B cell (primary cell): ENCODE results near the gene DENND1A. TPM values are rescaled to one million over a fixed set of nuclear protein-coding genes. Genes with fewer than 3 reads are reported as not detected.

Source experiments
- ATAC-seq: fragments of 200-7000 bp; cut with Tn5 transposase; one replicate; pipeline ENCODE4 v1.10.0; 2021; ENCODE audit warnings: low read depth, mild to moderate bottlenecking, moderate number of reproducible peaks, moderate library complexity
- CTCF ChIA-PET: fragments of 350-600 bp; sonication (Branson Sonifier 250); formaldehyde crosslinking; loops from one replicate; lab custom pipeline; 2021; ENCODE audit warnings: antibody characterized with exemption, inconsistent platforms; lab: Charles Lee
- POLR2A ChIA-PET: fragments of 350-600 bp; sonication (Branson Sonifier 250); formaldehyde crosslinking; loops from one replicate; lab custom pipeline; 2021; ENCODE audit warnings: antibody characterized with exemption; lab: Charles Lee
- DNase-seq: peaks from one replicate; pipeline ENCODE4 v3.0.0; 2013
- H2AFZ ChIP-seq: 2 replicates; pipeline ENCODE4 v1.6.1; 2012; ENCODE audit warnings: mild to moderate bottlenecking, low read depth, low read length; ENCODE audit not compliant: insufficient read depth, poor library complexity, severe bottlenecking
- H3K27ac ChIP-seq, 2 donors: 1 replicate in 1 of 2; 2 replicates in 1 of 2; pipeline ENCODE4 v1.5.1; 2012 to 2013; ENCODE audit warnings: low read length in 2 of 2, mild to moderate bottlenecking in 2 of 2, moderate library complexity in 1 of 2
- H3K27me3 ChIP-seq, 4 experiments: fragments of 200-600 bp in 1 of 4; sonication (generic) in 1 of 4; replicated peaks in 1 of 4; 1 replicate in 2 of 4; 2 replicates in 2 of 4; pipeline versions ENCODE4 v1.6.1 to v1.7.0; 2013 to 2016; ENCODE audit warnings: low read length in 3 of 4, mild to moderate bottlenecking in 2 of 4, mixed read lengths in 1 of 4, moderate library complexity in 1 of 4; ENCODE audit not compliant: insufficient read depth in 4 of 4, control insufficient read depth in 3 of 4; ENCODE audit errors: control extremely low read depth in 1 of 4
- H3K36me3 ChIP-seq, 2 experiments: replicated peaks in 1 of 2; 1 replicate in 1 of 2; 2 replicates in 1 of 2; pipeline versions ENCODE4 v1.6.1 to v1.7.1; 2013; ENCODE audit warnings: low read length in 1 of 2; ENCODE audit not compliant: insufficient read depth in 2 of 2, control insufficient read depth in 1 of 2; ENCODE audit errors: control extremely low read depth in 1 of 2, extremely low read depth in 1 of 2
- H3K4me1 ChIP-seq, 2 donors: fragments of 200-600 bp in 1 of 2; sonication (generic) in 1 of 2; 1 replicate in 1 of 2; 2 replicates in 1 of 2; pipeline versions ENCODE4 v1.5.1 to v1.6.1; 2013 to 2017; ENCODE audit warnings: low read length in 2 of 2; ENCODE audit not compliant: control insufficient read depth in 2 of 2, insufficient read depth in 2 of 2
- H3K4me2 ChIP-seq: replicated peaks from 2 replicates; pipeline ENCODE3; 2012; ENCODE audit warnings: mild to moderate bottlenecking, low read depth, low read length; ENCODE audit not compliant: poor library complexity, severe bottlenecking
- H3K4me3 ChIP-seq, 5 experiments: fragments of 200-600 bp in 1 of 5; sonication (generic) in 1 of 5; 1 replicate in 3 of 5; 2 replicates in 2 of 5; pipeline versions ENCODE4 v1.5.1 to v1.7.0; 2011 to 2016; ENCODE audit warnings: low read length in 4 of 5, mild to moderate bottlenecking in 4 of 5, low read depth in 2 of 5, control low read depth in 1 of 5, moderate library complexity in 1 of 5; ENCODE audit not compliant: insufficient read depth in 1 of 5; ENCODE audit errors: control extremely low read depth in 1 of 5, extremely low read depth in 1 of 5
- H3K79me2 ChIP-seq: fragments of 200-600 bp; sonication (generic); one replicate; pipeline ENCODE4 v1.6.0; 2016; ENCODE audit warnings: low read length; ENCODE audit not compliant: control insufficient read depth, insufficient read depth
- H3K9ac ChIP-seq: fragments of 200-600 bp; sonication (generic); 2 replicates; pipeline ENCODE4 v1.6.1; 2017; ENCODE audit warnings: mild to moderate bottlenecking, low read length, moderate library complexity
- H3K9me3 ChIP-seq, 3 donors: one replicate each; pipeline versions ENCODE4 v1.6.1 to v1.7.1; 2013; ENCODE audit warnings: low read length in 2 of 3; ENCODE audit not compliant: control insufficient read depth in 2 of 3, insufficient read depth in 1 of 3; ENCODE audit errors: control extremely low read depth in 1 of 3
- H4K20me1 ChIP-seq: 2 replicates; pipeline ENCODE4 v1.6.0; 2012; ENCODE audit warnings: mild to moderate bottlenecking, low read length; ENCODE audit not compliant: insufficient read depth, control insufficient read depth, poor library complexity, severe bottlenecking
- H3K27ac Mint-ChIP-seq: one replicate; pipeline ENCODE4 v1.8.0; 2021; ENCODE audit warnings: mixed read lengths
- H3K27me3 Mint-ChIP-seq: one replicate; pipeline ENCODE4 v1.8.0; 2021; ENCODE audit warnings: mixed read lengths
- H3K4me1 Mint-ChIP-seq: one replicate; pipeline ENCODE4 v1.8.0; 2021; ENCODE audit warnings: mixed read lengths
- H3K4me3 Mint-ChIP-seq: one replicate; pipeline ENCODE4 v1.8.0; 2021; ENCODE audit warnings: mixed read lengths
- H3K9me3 Mint-ChIP-seq: one replicate; pipeline ENCODE4 v1.8.0; 2022; ENCODE audit warnings: mixed read lengths; ENCODE audit not compliant: insufficient read depth
- EZH2 ChIP-seq: IDR thresholded peaks from 2 replicates; pipeline ENCODE4 v1.6.1; 2012; ENCODE audit warnings: borderline replicate concordance, low read depth, mild to moderate bottlenecking, moderate library complexity, low read length; ENCODE audit not compliant: insufficient read depth, poor library complexity, severe bottlenecking
- WGBS: methylation state at CpG from one replicate; pipeline ENCODE4 v1.1.5; 2013; ENCODE audit warnings: missing lambda C conversion rate; ENCODE audit not compliant: insufficient coverage; 5-methylcytosine and 5-hydroxymethylcytosine counted together
- intact Hi-C: fragments of 100-400 bp; cut with micrococcal nuclease; formaldehyde crosslinking; loops from one replicate; pipeline ENCODE4 v1.10.0; 2022
- polyA plus RNA-seq: library from polyadenylated mRNA; depleted of rRNA; stranded (reverse); fragments of >200 nt; gene quantifications from 2 replicates; pipeline ENCODE4 v1.2.3, GENCODE V29; 2012
- total RNA-seq, 2 donors: library from RNA; stranded (reverse); fragments of 120-200 nt in 1 of 2; gene quantifications; 1 replicate in 1 of 2; 2 replicates in 1 of 2; pipeline versions ENCODE4 v1.2.3 to v1.2.4, GENCODE V29; 2013 to 2022
- TF ChIP-seq, protein P1 (sequence below): fragments of 200-600 bp; IDR thresholded peaks from one replicate; pipeline ENCODE4 v1.8.0; 2022; ENCODE audit warnings: antibody characterized with exemption, mild to moderate bottlenecking

Gene DENND1A
- total and polyA plus RNA-seq, 2 donors (not counting 1 experiment from before 2014, with no cell fraction given), result 10.8 to 26.0 TPM

DNA sequence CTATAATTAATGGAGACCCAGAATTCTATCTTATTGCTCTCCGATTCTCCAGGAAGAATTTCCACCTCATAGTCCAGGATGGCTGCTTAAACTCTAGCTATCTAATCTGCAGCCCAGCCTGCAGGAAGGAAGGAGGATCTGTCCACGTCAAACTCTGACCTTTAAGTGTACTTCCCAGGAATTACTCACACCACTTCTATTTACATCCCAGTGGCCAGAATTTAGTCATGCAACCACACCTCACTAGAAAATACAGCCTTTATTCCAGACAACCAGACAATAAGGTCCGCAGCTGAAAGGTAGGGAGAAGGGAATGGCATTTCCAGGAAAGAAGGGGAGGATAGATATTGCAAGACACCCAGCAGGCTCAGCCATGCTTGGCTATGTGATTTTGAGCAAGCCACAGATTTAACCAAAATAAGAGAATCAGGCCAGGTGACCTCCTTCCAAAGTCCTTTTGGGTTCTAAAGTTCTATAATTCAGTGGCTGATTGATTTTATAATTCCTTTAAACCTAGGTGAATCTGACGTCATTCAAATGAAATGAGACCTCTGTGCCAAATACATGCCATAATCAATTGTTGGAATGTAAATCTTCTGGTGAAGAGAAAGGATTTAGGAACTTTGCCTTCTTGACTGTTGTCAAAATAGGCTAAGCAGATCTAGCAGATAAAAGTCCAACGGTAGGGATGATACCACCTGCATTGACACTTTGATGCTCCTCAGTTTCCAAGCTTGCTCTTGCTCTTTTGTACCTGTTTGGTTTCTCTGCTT lies 3.7 kb upstream of the DENND1A start:
- no peak for DNase-seq
- no peak overlapping the region for H3K4me3 ChIP-seq
- WGBS, result 63% methylated on average over 3 of the region's 5 CpGs
- H3K4me3 Mint-ChIP-seq, result no peak overlapping the region
- no peak overlapping the region for H3K27ac ChIP-seq
- no peaks in the 10 kb centered on the region for H4K20me1 ChIP-seq
- no peaks in the 10 kb centered on the region for H3K36me3 ChIP-seq
- peaks cover 11 to 13% of the 10 kb centered on the region in 2 donors for H3K4me1 ChIP-seq
- no peak overlapping the region for H3K9ac ChIP-seq
- ChIA-PET CTCF (interaction anchor here (0.5 kb wide), 1 partner anchor 505 kb away, joined by 3 read pairs; no protein-coding TSS in a partner anchor), POLR2A (no interaction called here)
- intact Hi-C loops, result loop anchor here (5.0 kb wide), 1 partner anchor 64 kb away; no protein-coding TSS in a partner anchor
- no peak for TF ChIP-seq EZH2
- TF ChIP-seq, protein P1, sequence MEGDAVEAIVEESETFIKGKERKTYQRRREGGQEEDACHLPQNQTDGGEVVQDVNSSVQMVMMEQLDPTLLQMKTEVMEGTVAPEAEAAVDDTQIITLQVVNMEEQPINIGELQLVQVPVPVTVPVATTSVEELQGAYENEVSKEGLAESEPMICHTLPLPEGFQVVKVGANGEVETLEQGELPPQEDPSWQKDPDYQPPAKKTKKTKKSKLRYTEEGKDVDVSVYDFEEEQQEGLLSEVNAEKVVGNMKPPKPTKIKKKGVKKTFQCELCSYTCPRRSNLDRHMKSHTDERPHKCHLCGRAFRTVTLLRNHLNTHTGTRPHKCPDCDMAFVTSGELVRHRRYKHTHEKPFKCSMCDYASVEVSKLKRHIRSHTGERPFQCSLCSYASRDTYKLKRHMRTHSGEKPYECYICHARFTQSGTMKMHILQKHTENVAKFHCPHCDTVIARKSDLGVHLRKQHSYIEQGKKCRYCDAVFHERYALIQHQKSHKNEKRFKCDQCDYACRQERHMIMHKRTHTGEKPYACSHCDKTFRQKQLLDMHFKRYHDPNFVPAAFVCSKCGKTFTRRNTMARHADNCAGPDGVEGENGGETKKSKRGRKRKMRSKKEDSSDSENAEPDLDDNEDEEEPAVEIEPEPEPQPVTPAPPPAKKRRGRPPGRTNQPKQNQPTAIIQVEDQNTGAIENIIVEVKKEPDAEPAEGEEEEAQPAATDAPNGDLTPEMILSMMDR, result no peak
- H3K79me2 ChIP-seq, result no peaks in the 10 kb centered on the region
- peaks cover 4% of the 10 kb centered on the region for H3K9me3 Mint-ChIP-seq
- H3K27ac Mint-ChIP-seq, result no peak overlapping the region
- peaks cover 0 to 5% (median 0%) of the 10 kb centered on the region in 4 experiments for H3K27me3 ChIP-seq
- peaks cover 2 to 7% (median 4%) of the 10 kb centered on the region in 3 donors for H3K9me3 ChIP-seq
- peaks cover 20% of the 10 kb centered on the region for H3K27me3 Mint-ChIP-seq
- H3K4me2 ChIP-seq, result no peak overlapping the region
- ATAC-seq, result no peak
- H2AFZ ChIP-seq, result no peak overlapping the region
- peaks cover 16% of the 10 kb centered on the region for H3K4me1 Mint-ChIP-seq
